Gastrocnemius medialis (tissue), 4 donors: ENCODE measurements around the gene SLC6A19. TPM values are rescaled to one million over a fixed set of nuclear protein-coding genes. Genes with fewer than 3 reads are reported as not detected.

Experiments used
- ATAC-seq, 2 donors: fragments of 150-250 bp; one replicate each; pipeline ENCODE4 v1.9.1; 2016
- DNase-seq, 2 donors: peaks; one replicate each; pipeline ENCODE4 v3.0.0-alpha.2; 2019
- H3K27ac ChIP-seq, 4 donors: fragments of 200-600 bp; sonication (generic); 1 replicate in 1 of 4; 2 replicates in 3 of 4; pipeline ENCODE4 v1.5.1; 2016 to 2018; ENCODE audit warnings: mild to moderate bottlenecking in 2 of 4, moderate library complexity in 1 of 4
- H3K27me3 ChIP-seq, 3 donors: fragments of 200-600 bp; sonication (generic) in 2 of 3; 1 replicate in 1 of 3; 2 replicates in 2 of 3; pipeline versions ENCODE4 v1.5.1 to v1.6.0; 2016 to 2019; ENCODE audit warnings: mild to moderate bottlenecking in 1 of 3, moderate library complexity in 1 of 3
- H3K36me3 ChIP-seq, 2 donors: fragments of 200-600 bp; sonication (generic) in 1 of 2; one replicate each; pipeline ENCODE4 v1.5.1; 2017 to 2018
- H3K4me1 ChIP-seq, 2 donors: fragments of 200-600 bp; sonication (generic) in 1 of 2; one replicate each; pipeline ENCODE4 v1.5.1; 2016 to 2017; ENCODE audit warnings: mild to moderate bottlenecking in 2 of 2
- H3K4me3 ChIP-seq, 4 donors: fragments of 200-600 bp; sonication (generic) in 3 of 4; 1 replicate in 1 of 4; 2 replicates in 3 of 4; pipeline ENCODE4 v1.5.1; 2016 to 2019; ENCODE audit warnings: mild to moderate bottlenecking in 2 of 4
- H3K9me3 ChIP-seq, 3 donors: fragments of 200-600 bp; sonication (generic) in 2 of 3; 1 replicate in 1 of 3; 2 replicates in 2 of 3; pipeline ENCODE4 v1.5.1; 2016 to 2019
- CTCF ChIP-seq, 5 experiments: fragments of 450-650 bp in 3 of 5; fragments of 200-600 bp in 2 of 5; sonication (generic) in 2 of 5; IDR thresholded peaks in 4 of 5; conservative IDR thresholded peaks in 1 of 5; 1 replicate in 4 of 5; 2 replicates in 1 of 5; pipeline ENCODE4 v1.5.1; 2016 to 2019; ENCODE audit warnings: antibody characterized with exemption in 5 of 5, mild to moderate bottlenecking in 3 of 5, moderate library complexity in 3 of 5
- POLR2A ChIP-seq, 2 donors: fragments of 450-650 bp; IDR thresholded peaks; one replicate each; pipeline ENCODE4 v1.6.1; 2017; ENCODE audit warnings: antibody characterized with exemption in 2 of 2, mild to moderate bottlenecking in 2 of 2, moderate library complexity in 2 of 2
- in situ Hi-C, 4 donors: fragments of 200-750 bp; cut with MboI; loops; one replicate each; pipeline versions ENCODE4 v1.15.0 to v1.8.0; 2017; ENCODE audit warnings: low sequenced_read_pairs in 4 of 4
- intact Hi-C: fragments of 100-400 bp; cut with DNase I; formaldehyde crosslinking; loops from one replicate; pipeline ENCODE4 v1.15.1; 2023; ENCODE audit warnings: low total_unique reads
- total RNA-seq, 4 donors: library from RNA; depleted of rRNA; stranded (reverse); fragments of >200 nt; gene quantifications; one replicate each; pipeline versions ENCODE4 v1.1.0 to v1.2.3, GENCODE V29; 2016

SLC6A19 gene
- total RNA-seq, 4 donors from 2014 or later = 0.05 TPM; not detected in 3

- in situ Hi-C loops (loop anchor here (25.0 kb wide), 2 partner anchors 225 to 475 kb away; no protein-coding TSS in a partner anchor), intact Hi-C loops (no loop called here)
- Histone ChIP-seq H3K4me1 (no peaks in the 10 kb centered on the region), H3K4me3 (no peak overlapping the region), H3K27ac (no peak overlapping the region), H3K27me3 (peaks cover 4 to 13% (median 10%) of the 10 kb centered on the region in 3 donors), H3K9me3 (no peaks in the 10 kb centered on the region), H3K36me3 (no peaks in the 10 kb centered on the region)
- TF ChIP-seq CTCF (IDR thresholded peaks at IDR 0.05 in 4 of 5, conservative IDR thresholded peaks at IDR 0.05 in 1 of 5) (no peak), POLR2A (IDR thresholded peaks at IDR 0.05) (no peak)
- DNase-seq (no peak), ATAC-seq (no peak)
These were observed 39.6 kb upstream of the SLC6A19 start for GRCh38 chr5:1161833-1162229.

GRCh38 chr5:1162276-1162675 lies 39.1 kb upstream of the SLC6A19 start:
- H3K27me3 ChIP-seq = peaks cover 1 to 10% (median 6%) of the 10 kb centered on the region in 3 donors
- intact Hi-C loops = no loop called here

DNA sequence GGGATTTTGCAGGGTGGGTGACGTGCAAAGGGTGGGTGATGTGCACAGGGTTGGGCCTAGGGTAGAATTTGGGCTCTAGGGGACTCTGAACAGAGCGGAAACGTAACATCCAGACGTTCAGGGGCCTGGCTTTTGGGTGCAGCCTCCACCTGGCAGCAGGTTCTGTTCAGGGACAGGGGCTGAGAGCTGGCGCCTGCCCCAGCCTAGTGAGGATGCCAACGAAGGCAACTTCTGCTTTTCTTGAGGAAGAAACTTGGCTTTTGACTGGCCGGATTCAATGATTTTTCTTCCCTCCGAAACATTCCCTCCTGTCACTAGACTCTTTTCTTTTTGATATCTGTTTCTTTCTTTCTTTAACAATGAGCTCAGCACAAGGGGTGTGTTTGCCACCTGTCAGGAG lies 38.6 kb upstream of the SLC6A19 start:
- TF ChIP-seq CTCF (IDR thresholded peaks at IDR 0.05 in 4 of 5, conservative IDR thresholded peaks at IDR 0.05 in 1 of 5) (no peak), POLR2A (IDR thresholded peaks at IDR 0.05) (no peak)
- no peaks in the 10 kb centered on the region for H3K36me3 ChIP-seq
- H3K27ac ChIP-seq = no peak overlapping the region
- ATAC-seq (no peak), DNase-seq (no peak)
- no peaks in the 10 kb centered on the region for H3K9me3 ChIP-seq
- no peak overlapping the region for H3K4me3 ChIP-seq
- intact Hi-C loops (no loop called here), in situ Hi-C loops (loop anchor here (25.0 kb wide), 2 partner anchors 225 to 475 kb away; no protein-coding TSS in a partner anchor)
- H3K27me3 ChIP-seq = peaks cover under 1 to 8% (median 8%) of the 10 kb centered on the region in 3 donors
- no peaks in the 10 kb centered on the region for H3K4me1 ChIP-seq

More at GRCh38 chr5:1162276-1162675, 39.1 kb upstream of the SLC6A19 start:
- Histone ChIP-seq H3K9me3 (no peaks in the 10 kb centered on the region), H3K4me3 (no peak overlapping the region), H3K36me3 (no peaks in the 10 kb centered on the region), H3K4me1 (no peaks in the 10 kb centered on the region), H3K27ac (no peak overlapping the region)
- TF ChIP-seq CTCF (IDR thresholded peaks at IDR 0.05 in 4 of 5, conservative IDR thresholded peaks at IDR 0.05 in 1 of 5) (no peak), POLR2A (IDR thresholded peaks at IDR 0.05) (no peak)
- in situ Hi-C loops = loop anchor here (25.0 kb wide), 2 partner anchors 225 to 475 kb away; no protein-coding TSS in a partner anchor
- DNase-seq = no peak
- no peak for ATAC-seq

DNA sequence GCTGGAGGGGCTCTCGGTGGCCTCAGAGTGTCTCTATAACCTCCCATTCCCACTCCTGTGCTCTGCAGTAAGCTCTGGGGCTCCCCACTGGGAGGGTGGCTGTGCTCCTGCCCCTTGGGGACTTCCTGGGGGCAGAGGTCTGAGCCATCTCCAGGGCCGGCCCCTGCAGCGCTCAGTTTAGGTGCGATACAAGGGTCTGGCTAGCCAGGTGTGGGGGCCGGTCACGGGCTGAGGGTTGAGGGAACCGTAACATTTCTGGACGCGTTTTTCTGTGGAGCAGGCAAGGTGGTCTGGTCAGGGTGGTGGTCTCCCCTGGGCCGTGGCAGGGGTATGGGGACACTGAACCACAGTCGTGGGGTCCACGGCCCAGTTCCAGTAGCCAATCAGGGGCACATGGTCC lies 38.0 kb upstream of the SLC6A19 start:
- H3K4me1 ChIP-seq = no peaks in the 10 kb centered on the region
- TF ChIP-seq POLR2A (IDR thresholded peaks at IDR 0.05) (no peak), CTCF (IDR thresholded peaks at IDR 0.05 in 4 of 5, conservative IDR thresholded peaks at IDR 0.05 in 1 of 5) (no peak)
- peaks cover 3 to 11% (median 4%) of the 10 kb centered on the region in 3 donors for H3K27me3 ChIP-seq
- H3K9me3 ChIP-seq = no peaks in the 10 kb centered on the region
- ATAC-seq (no peak), DNase-seq (no peak)
- no peaks in the 10 kb centered on the region for H3K36me3 ChIP-seq
- intact Hi-C loops = no loop called here
- H3K4me3 ChIP-seq = no peak overlapping the region
- in situ Hi-C loops = loop anchor here (25.0 kb wide), 2 partner anchors 226 to 474 kb away; no protein-coding TSS in a partner anchor
- no peak overlapping the region for H3K27ac ChIP-seq

DNA sequence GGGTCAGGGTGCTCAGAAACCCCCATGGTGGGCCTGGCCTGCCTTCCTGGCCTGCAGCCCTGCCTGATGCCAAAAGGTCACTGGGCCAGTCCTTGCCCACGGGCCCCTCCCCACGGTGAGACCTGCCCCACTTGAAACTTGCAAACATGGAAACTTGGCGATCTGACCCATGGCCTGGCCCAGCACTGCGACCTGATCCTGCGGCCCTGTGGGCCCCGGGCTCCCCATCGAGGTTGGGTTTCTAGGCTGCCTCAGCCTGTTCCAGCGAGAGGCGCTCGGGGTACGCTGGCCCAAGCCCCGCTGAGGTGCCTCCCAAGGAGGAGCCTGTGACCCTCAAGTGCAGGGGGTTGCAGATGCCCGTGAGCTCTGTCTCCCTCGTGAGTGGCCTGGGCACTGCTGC lies 37.5 kb upstream of the SLC6A19 start:
- no peak for ATAC-seq
- in situ Hi-C loops (loop anchor here (25.0 kb wide), 2 partner anchors 227 to 473 kb away; no protein-coding TSS in a partner anchor), intact Hi-C loops (no loop called here)
- no peaks in the 10 kb centered on the region for H3K9me3 ChIP-seq
- H3K4me1 ChIP-seq = no peaks in the 10 kb centered on the region
- no peak overlapping the region for H3K4me3 ChIP-seq
- no peaks in the 10 kb centered on the region for H3K36me3 ChIP-seq
- no peak for DNase-seq
- no peak overlapping the region for H3K27ac ChIP-seq
- peaks cover 3 to 11% (median 4%) of the 10 kb centered on the region in 3 donors for H3K27me3 ChIP-seq
- TF ChIP-seq CTCF (IDR thresholded peaks at IDR 0.05 in 4 of 5, conservative IDR thresholded peaks at IDR 0.05 in 1 of 5) = no peak
- no peak for TF ChIP-seq POLR2A (IDR thresholded peaks at IDR 0.05)
